ENCODE measurements around the gene RHOU. TPM values are rescaled to one million over a fixed set of nuclear protein-coding genes. Genes with fewer than 3 reads are reported as not detected.
"Not testable (repeated sequence)": the region's sequence is repeated elsewhere in the genome, so short reads cannot be mapped to it uniquely, and the experiment has no call there.

Gene RHOU
- total and polyA plus RNA-seq, 2 of the 13 experiments (the other 11 are each of a cell fraction or from before 2014, with no cell fraction given): 11.9 to 18.5 TPM

DNA sequence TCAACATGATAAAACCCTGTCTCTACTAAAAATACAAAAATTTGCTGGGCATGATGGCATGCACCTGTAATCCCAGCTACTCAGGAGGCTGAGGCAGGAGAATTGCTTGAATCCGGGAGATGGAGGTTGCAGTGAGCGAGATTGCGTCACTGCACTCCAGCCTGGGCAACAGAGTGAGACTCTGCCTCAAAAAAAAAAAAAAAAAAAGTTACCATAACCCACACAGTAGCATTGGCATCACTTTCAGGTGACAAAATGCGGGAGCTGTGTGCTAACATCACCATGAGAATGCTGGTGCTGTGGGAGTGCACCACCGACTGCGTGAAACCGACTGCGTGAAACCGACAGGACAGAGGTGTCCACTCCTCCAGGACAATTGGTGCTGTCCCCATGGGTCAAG is 40.7 kb downstream of the RHOU start:
- POLR2A ChIA-PET; BruUV-seq (replicated peaks); FAIRE-seq: not testable (repeated sequence)

DNA sequence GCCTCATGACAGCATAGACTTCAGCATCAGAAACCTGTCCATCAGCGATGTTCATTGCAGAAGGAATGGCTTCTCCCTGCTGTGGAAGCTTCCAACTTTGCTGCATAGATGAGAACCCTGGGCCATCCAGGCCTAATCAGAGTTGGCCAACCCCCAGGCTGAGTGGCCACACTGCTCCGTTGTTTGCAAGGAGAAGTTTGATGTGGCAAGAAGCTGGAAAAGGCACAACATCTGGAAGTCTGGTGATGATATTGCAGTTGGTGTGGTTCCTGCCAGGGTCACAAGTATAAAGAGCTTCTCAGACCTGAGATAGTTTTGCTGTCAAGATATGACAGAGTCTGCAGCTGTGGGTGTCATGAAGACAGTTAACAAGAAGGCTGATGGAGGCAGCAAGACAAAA is 41.2 kb downstream of the RHOU start:
- Histone ChIP-seq H3K27me3 (ENCODE audit: control insufficient read depth in 1 of 2, insufficient read depth in 2 of 2, low read length in 2 of 2) (0 out of 5 replicates have a peak, but pooled peaks cover 0 to 2% of the 10 kb centered on the region in 2 experiments), H3K27ac (ENCODE audit: extremely low read length, insufficient read depth, low read length) (no peak overlapping the region), H4K20me1 (ENCODE audit: insufficient read depth, low read length) (no peaks in the 10 kb centered on the region), H3K79me2 (ENCODE audit: insufficient read depth, low read length) (no peaks in the 10 kb centered on the region), H3K4me3 (replicated peaks in 1 of 3; ENCODE audit: insufficient read depth in 1 of 3, low read depth in 2 of 3, low read length in 3 of 3) (no peak overlapping the region), H3K36me3 (replicated peaks in 1 of 2; ENCODE audit: control insufficient read depth in 1 of 2, insufficient read depth in 2 of 2, low read length in 2 of 2) (no peaks in the 10 kb centered on the region), H3K9ac (ENCODE audit: insufficient read depth, low read depth, low read length) (no peak overlapping the region), H3K4me2 (ENCODE audit: low read depth, low read length) (no peak overlapping the region), H3K4me1 (ENCODE audit: insufficient read depth, low read length) (peaks cover 12% of the 10 kb centered on the region), H2AFZ (ENCODE audit: low read length) (no peak overlapping the region), H3K9me3 (ENCODE audit: low read length) (no peaks in the 10 kb centered on the region)
- in situ Hi-C loops (cut with HindIII; ENCODE audit: extremely low pct_ligation_motif_present, low pct_unique_long_range_greater_than_20kb) (no loop called here), intact Hi-C loops (cut with micrococcal nuclease; ENCODE audit: unreplicated experiment) (no loop called here)
- ATAC-seq (no peak), FAIRE-seq (no peak), DNase-seq (ENCODE audit: low spot score) (no peak)
- CTCF ChIA-PET (ENCODE audit: low intra/inter-chr PET ratio, low total read pairs): no interaction called here
- TF ChIP-seq RFX5 (IDR thresholded peaks at IDR 0.05; ENCODE audit: low read depth, low read length) (no peak), U2AF1 (optimal IDR thresholded peaks at IDR 0.05; ENCODE audit: low read depth, low read length) (no peak), ZNF136 (CRISPR knock-in tag; IDR thresholded peaks at IDR 0.05; ENCODE audit: low read depth) (no peak), ZFP90 (CRISPR knock-in tag; IDR thresholded peaks at IDR 0.05; ENCODE audit: borderline replicate concordance) (no peak), TP53 (CRISPR knock-in tag; conservative IDR thresholded peaks at IDR 0.05) (no peak), GFI1 (CRISPR knock-in tag; IDR thresholded peaks at IDR 0.05; ENCODE audit: borderline replicate concordance) (no peak), TAF1 (CRISPR knock-in tag; IDR thresholded peaks at IDR 0.05) (no peak), MED1 (CRISPR knock-in tag; IDR thresholded peaks at IDR 0.05) (no peak), SMAD9 (CRISPR knock-in tag; IDR thresholded peaks at IDR 0.05) (no peak), ZNF788 (CRISPR knock-in tag; IDR thresholded peaks at IDR 0.05; ENCODE audit: borderline replicate concordance) (no peak), BORCS8-MEF2B (CRISPR knock-in tag; IDR thresholded peaks at IDR 0.05) (no peak)
- TF ChIP-seq, protein P1, sequence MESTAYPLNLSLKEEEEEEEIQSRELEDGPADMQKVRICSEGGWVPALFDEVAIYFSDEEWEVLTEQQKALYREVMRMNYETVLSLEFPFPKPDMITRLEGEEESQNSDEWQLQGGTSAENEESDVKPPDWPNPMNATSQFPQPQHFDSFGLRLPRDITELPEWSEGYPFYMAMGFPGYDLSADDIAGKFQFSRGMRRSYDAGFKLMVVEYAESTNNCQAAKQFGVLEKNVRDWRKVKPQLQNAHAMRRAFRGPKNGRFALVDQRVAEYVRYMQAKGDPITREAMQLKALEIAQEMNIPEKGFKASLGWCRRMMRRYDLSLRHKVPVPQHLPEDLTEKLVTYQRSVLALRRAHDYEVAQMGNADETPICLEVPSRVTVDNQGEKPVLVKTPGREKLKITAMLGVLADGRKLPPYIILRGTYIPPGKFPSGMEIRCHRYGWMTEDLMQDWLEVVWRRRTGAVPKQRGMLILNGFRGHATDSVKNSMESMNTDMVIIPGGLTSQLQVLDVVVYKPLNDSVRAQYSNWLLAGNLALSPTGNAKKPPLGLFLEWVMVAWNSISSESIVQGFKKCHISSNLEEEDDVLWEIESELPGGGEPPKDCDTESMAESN (CRISPR knock-in tag; conservative IDR thresholded peaks at IDR 0.05): no peak
- TF ChIP-seq, protein P2, sequence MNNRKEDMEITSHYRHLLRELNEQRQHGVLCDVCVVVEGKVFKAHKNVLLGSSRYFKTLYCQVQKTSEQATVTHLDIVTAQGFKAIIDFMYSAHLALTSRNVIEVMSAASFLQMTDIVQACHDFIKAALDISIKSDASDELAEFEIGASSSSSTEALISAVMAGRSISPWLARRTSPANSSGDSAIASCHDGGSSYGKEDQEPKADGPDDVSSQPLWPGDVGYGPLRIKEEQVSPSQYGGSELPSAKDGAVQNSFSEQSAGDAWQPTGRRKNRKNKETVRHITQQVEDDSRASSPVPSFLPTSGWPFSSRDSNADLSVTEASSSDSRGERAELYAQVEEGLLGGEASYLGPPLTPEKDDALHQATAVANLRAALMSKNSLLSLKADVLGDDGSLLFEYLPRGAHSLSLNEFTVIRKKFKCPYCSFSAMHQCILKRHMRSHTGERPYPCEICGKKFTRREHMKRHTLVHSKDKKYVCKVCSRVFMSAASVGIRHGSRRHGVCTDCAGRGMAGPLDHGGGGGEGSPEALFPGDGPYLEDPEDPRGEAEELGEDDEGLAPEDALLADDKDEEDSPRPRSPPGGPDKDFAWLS (CRISPR knock-in tag; IDR thresholded peaks at IDR 0.05; ENCODE audit: borderline replicate concordance): no peak
- TF ChIP-seq, protein P3, sequence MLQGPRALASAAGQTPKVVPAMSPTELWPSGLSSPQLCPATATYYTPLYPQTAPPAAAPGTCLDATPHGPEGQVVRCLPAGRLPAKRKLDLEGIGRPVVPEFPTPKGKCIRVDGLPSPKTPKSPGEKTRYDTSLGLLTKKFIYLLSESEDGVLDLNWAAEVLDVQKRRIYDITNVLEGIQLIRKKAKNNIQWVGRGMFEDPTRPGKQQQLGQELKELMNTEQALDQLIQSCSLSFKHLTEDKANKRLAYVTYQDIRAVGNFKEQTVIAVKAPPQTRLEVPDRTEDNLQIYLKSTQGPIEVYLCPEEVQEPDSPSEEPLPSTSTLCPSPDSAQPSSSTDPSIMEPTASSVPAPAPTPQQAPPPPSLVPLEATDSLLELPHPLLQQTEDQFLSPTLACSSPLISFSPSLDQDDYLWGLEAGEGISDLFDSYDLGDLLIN (CRISPR knock-in tag; IDR thresholded peaks at IDR 0.05; ENCODE audit: borderline replicate concordance): no peak
- 38% methylated on average over 1 of the region's 2 CpGs for WGBS (ENCODE audit: low lambda C conversion rate)
- POLR2A ChIA-PET: no interaction called here
- no TSS peak for BruUV-seq (replicated peaks)

More for the DNA sequence above, 40.7 kb downstream of the RHOU start:
- H4K20me1 ChIP-seq (ENCODE audit: insufficient read depth, low read length); in situ Hi-C loops (cut with HindIII; ENCODE audit: extremely low pct_ligation_motif_present, low pct_unique_long_range_greater_than_20kb); H3K36me3 ChIP-seq (replicated peaks in 1 of 2; ENCODE audit: control insufficient read depth in 1 of 2, insufficient read depth in 2 of 2, low read length in 2 of 2); H3K4me3 ChIP-seq (replicated peaks in 1 of 3; ENCODE audit: insufficient read depth in 1 of 3, low read depth in 2 of 3, low read length in 3 of 3); H3K79me2 ChIP-seq (ENCODE audit: insufficient read depth, low read length); H3K4me1 ChIP-seq (ENCODE audit: insufficient read depth, low read length); intact Hi-C loops (cut with micrococcal nuclease; ENCODE audit: unreplicated experiment); H3K4me2 ChIP-seq (ENCODE audit: low read depth, low read length); ATAC-seq; CTCF ChIA-PET (ENCODE audit: low intra/inter-chr PET ratio, low total read pairs); H3K9me3 ChIP-seq (ENCODE audit: low read length); H3K9ac ChIP-seq (ENCODE audit: insufficient read depth, low read depth, low read length); H3K27ac ChIP-seq (ENCODE audit: extremely low read length, insufficient read depth, low read length); H2AFZ ChIP-seq (ENCODE audit: low read length); DNase-seq (ENCODE audit: low spot score); H3K27me3 ChIP-seq (ENCODE audit: control insufficient read depth in 1 of 2, insufficient read depth in 2 of 2, low read length in 2 of 2): not testable (repeated sequence)
- 85% methylated on average over 9 of the region's 9 CpGs for whole genome bisulfite sequencing (ENCODE audit: low lambda C conversion rate)

All from HepG2 (cell line).